Head of caudate nucleus (tissue), 42 donors: ENCODE measurements around the gene OSCAR.

Experiments
- DNase-seq, 42 donors: peaks; one replicate each; pipeline versions ENCODE4 v3.0.0 to v3.0.0-alpha.2; 2020 to 2021; ENCODE audit warnings: mixed read lengths in 7 of 42
- intact Hi-C: fragments of 100-400 bp; cut with DNase I; formaldehyde crosslinking; loops from one replicate; pipeline ENCODE4 v1.15.0; 2022

The OSCAR gene

GRCh38 chr19:54100561-54100960 is at the start of gene OSCAR:
TSS of gene OSCAR (minus strand) at chr19:54100803. CDS start at chr19:54100792, 11 bp downstream.
- intact Hi-C loops: no loop called here
- DNase-seq: peak in 14 of 42 donors; percentile 20 to 69 (median 34)

GRCh38 chr19:54149021-54149812 is 48.6 kb upstream of the OSCAR start:
- intact Hi-C loops: no loop called here
- DNase-seq: no peak

- no peak for DNase-seq
- intact Hi-C loops: no loop called here
Measured at GRCh38 chr19:54148158-54148557, 47.6 kb upstream of the OSCAR start.

GRCh38 chr19:54147676-54148075 is 47.1 kb upstream of the OSCAR start:
- intact Hi-C loops: no loop called here

GRCh38 chr19:54145541-54146158 is 45.0 kb upstream of the OSCAR start:
- no peak for DNase-seq
- intact Hi-C loops: no loop called here

More at GRCh38 chr19:54147676-54148075, 47.1 kb upstream of the OSCAR start:
- no peak for DNase-seq

GRCh38 chr19:54142166-54142780 is 41.7 kb upstream of the OSCAR start:
- no peak for DNase-seq
- intact Hi-C loops: no loop called here

- no peak for DNase-seq
- intact Hi-C loops: no loop called here
Measured at GRCh38 chr19:54141356-54141755, 40.8 kb upstream of the OSCAR start.

- DNase-seq: no peak
- intact Hi-C loops: no loop called here
Measured at GRCh38 chr19:54138489-54139256, 38.1 kb upstream of the OSCAR start.

- peak in 1 of 42 donors; percentile 29 for DNase-seq
- intact Hi-C loops: no loop called here
Measured at GRCh38 chr19:54137699-54138488, 37.3 kb upstream of the OSCAR start, which contains the start of gene CNOT3. TSS of gene CNOT3 (plus strand) at chr19:54137762. CDS start at chr19:54142979, 5,217 bp downstream.

GRCh38 chr19:54136864-54137698 is 36.5 kb upstream of the OSCAR start:
- DNase-seq: peak; percentile 96 to 100 (median 99)
- intact Hi-C loops: no loop called here

- DNase-seq: peak in 5 of 42 donors; percentile 14 to 31 (median 23)
- intact Hi-C loops: no loop called here
Measured at GRCh38 chr19:54136086-54136863, 35.7 kb upstream of the OSCAR start.

GRCh38 chr19:54133957-54134590 is 33.5 kb upstream of the OSCAR start:
- intact Hi-C loops: no loop called here

GRCh38 chr19:54133312-54133956 is 32.8 kb upstream of the OSCAR start:
- peak in 1 of 42 donors; percentile 22 for DNase-seq
- intact Hi-C loops: no loop called here

More at GRCh38 chr19:54133957-54134590, 33.5 kb upstream of the OSCAR start:
- DNase-seq: no peak

GRCh38 chr19:54129617-54129996 is 29.0 kb upstream of the OSCAR start:
- intact Hi-C loops: no loop called here
- DNase-seq: no peak

GRCh38 chr19:54128796-54129616 is 28.4 kb upstream of the OSCAR start:
- intact Hi-C loops: no loop called here
- no peak for DNase-seq
